Stimulated activated CD8-positive, alpha-beta memory T cell treated with anti-CD3 and anti-CD28 coated beads, Interleukin-7, amount 100 ng/mL, for 4 hours (primary cell): ENCODE measurements around the gene AKR1C1.
"Not testable (repeated sequence)": the region's sequence is repeated elsewhere in the genome, so short reads cannot be mapped to it uniquely, and the experiment has no call there.

Experiments
- DNase-seq, 2 donors: peaks; one replicate each; pipeline ENCODE4 v3.0.0-alpha.2; 2020; ENCODE audit warnings: low read depth in 2 of 2

The AKR1C1 gene

GRCh38 chr10:4962876-4963814, at the start of gene AKR1C1:
AKR1C1 (plus strand) TSS chr10:4963415; CDS start chr10:4963445, 30 bp downstream.
- DNase-seq: not testable (repeated sequence)

DNA sequence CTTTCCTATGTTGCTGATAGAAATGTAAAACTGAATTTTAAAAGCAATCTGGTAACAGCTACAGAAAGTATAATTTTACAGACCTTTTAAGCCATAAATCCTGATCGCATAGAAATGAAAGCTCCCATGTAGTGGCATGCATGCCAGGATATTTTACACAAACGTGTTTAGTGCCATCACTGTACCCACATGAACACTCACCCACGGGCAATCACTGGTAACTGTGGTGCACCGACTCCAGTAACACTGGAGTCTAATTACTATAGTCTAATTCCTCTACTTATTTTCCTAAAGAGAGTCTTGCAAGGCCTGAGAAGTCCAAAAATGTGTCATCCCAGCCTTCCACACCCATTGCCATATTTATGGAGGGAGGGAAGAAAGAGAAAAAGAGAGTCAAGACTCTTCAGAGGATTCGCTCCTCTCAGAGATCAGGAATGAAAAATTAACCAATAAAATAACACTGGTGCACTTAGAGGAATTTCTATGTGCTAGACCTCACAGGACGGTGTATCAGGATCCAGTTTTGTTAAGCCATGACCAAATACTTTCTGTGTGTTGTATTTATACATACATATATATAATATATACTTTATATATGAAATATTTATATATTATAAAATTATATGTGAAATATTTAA, 48.9 kb upstream of the AKR1C1 start:
- DNase-seq: no peak

DNA sequence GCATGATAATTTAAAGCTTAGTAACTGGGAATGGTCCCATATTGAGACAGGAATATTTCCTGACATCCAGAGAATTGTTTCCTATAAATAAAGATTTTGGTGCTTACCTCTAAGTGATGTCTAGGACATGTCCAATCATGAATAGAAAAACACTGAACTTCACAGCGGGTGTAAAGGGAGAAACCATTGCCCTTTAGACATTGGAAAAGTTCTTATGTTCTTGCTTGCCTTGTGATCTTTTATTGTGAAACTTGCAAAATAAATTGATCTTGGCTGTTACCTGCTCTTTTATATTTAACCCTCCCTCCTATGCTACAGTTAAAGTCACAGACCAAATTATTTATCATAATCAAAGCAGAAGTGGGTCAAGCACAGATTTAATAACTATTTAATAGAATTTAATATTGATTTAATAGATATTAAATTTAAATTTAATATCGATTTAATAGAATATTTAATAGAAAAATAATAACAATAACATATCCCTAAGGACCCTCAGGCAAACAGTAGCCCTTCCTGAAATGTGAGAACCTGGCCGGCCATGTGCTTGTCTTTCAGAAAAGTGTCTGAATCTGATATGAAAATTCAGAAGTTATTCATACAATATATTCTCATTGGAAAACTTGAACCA, 47.0 kb upstream of the AKR1C1 start:
- no peak for DNase-seq

DNA sequence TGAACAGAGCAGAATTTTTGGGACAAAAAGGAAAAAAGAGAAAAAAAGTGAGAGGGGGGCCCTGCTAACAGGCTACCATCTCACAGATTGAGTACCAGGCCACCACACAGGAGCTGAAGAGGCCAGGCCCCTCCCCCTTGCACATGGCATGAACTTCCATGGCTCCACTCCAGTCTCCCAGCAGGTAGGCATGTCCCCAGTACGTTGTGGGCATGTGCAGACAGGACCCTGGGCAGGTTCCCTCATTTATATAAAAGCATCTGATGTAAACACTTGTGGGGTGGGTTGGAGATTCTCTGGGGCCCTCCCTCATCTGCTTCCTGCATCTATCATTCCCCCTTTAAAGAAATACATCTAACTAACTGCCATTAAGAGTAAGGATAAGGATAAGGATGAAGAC, 45.0 kb upstream of the AKR1C1 start:
- DNase-seq: no peak

GRCh38 chr10:4924482-4924881, 38.7 kb upstream of the AKR1C1 start:
- DNase-seq: not testable (repeated sequence)

GRCh38 chr10:4926400-4926799, 36.8 kb upstream of the AKR1C1 start:
- no peak for DNase-seq

GRCh38 chr10:4931587-4931986, 31.6 kb upstream of the AKR1C1 start:
- no peak for DNase-seq

DNA sequence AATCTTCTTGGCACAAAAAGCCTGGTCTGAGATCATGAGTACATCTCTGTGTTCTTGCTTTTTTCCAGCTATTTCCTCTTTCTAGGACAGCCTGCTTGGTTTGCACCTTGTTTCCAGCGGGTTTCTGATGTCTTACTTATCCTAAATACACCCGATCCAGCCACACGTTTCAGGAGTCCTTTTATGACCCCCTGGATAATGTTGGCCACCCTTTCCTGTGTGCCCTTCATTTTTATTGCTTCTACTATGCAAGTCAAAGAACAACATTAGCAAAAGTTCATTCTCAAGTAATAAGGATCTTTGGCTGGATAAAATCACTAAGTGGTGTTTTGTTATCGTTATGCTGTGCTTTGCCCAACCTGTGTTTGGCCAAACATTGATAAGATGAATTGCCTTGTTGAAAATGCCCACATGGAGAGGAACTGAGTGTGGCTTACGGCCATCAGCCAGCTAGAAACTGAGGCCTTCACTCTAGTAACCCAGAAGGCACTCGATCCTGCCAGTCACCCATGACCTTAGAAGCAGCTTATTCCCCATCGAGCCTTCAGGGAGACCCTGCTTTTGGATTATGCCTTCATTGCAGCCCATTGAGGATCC, 28.7 kb upstream of the AKR1C1 start:
- DNase-seq: no peak

DNA sequence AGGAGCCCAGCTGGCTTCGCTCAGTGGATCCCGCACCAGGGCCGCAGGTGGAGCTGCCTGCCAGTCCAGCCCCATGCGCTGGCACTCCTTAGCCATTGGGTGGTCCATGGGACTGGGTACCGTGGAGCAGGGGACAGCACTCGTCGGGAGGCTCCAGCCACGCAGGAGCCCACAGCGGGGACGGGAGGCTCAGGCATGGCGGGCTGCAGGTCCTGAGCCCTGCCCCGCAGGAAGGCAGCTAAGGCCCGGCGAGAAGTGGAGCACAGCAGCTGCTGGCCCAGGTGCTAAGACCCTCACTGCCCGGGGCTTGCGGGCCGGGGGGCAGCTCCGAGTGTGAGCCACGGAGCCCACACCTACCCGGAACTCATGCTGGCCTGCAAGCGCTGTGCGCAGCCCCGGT, 25.9 kb upstream of the AKR1C1 start:
- no peak for DNase-seq

- DNase-seq: no peak
These were observed 23.8 kb upstream of the AKR1C1 start for GRCh38 chr10:4939224-4940072.

DNA sequence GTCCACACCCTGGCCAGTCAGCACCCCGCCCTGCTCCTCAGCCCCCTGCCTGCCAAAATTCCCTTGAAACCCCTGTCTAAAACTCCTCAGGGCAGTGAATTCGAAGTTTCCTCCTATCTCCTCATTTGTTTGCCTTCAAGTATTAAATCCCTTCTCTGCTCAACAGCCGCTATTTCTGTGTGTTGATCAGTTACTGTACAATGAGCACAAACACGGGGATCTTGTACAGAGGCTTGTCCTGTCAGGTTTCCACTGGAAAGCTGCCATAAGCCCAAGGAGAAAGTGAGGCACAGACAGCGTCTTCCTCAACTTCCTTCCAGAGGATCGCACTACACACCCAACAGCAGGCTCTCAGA, 23.2 kb upstream of the AKR1C1 start:
- not testable (repeated sequence) for DNase-seq

DNA sequence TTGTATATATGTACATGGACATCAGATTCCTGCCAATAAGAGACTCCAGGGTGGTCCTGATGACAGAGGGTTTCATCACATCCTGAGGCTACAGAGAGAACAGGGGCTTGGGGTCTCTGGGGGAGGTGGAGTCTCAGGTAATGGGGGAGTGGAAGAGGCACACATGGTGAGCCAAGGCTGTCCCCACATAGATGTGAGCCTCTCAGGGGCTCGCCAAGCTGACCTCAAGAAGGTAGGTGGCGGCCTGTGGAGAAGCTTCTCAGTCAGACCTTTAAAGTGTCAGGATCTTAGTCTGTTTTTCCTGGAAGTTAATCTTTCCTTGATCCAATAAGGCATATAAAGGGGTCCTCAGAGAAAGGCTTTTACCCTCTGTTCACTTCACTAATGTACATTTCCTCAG, 22.3 kb upstream of the AKR1C1 start:
- not testable (repeated sequence) for DNase-seq

DNA sequence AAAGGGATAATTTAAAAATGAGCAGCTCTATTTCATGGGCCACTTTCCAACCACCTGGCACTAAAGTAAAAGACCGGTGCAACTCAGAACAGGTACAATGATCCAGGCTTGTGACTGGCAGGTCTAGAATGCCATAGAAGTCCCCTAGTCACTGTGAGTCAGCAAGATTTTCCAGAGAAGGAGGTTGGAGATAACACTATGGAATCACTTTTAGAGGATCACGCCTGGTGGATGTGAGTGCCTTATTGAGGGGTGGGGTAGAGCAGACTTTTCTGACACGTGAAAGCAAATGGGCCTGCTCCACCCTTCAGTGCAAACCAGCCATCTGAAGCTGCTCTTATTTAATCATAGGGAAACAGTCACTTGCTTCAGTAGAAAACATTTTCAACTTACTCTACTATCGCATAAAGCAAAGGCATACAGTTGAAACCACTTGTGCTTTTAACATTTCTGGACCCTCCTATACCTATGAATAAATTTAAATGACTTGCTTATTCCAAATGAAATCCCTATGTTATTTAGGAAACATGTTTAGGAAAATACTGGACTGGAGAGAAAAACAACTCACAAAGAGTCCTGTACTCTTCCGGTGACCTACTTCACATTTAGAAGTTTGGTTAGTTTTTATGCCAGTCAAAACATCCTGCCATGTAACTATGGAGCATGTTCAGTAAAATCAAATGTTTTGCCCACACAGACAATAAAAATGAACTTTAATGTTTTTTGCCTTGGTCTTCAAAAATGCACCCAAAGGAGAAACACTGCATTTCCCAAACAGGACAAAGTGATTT, 21.5 kb upstream of the AKR1C1 start:
- DNase-seq: no peak

DNA sequence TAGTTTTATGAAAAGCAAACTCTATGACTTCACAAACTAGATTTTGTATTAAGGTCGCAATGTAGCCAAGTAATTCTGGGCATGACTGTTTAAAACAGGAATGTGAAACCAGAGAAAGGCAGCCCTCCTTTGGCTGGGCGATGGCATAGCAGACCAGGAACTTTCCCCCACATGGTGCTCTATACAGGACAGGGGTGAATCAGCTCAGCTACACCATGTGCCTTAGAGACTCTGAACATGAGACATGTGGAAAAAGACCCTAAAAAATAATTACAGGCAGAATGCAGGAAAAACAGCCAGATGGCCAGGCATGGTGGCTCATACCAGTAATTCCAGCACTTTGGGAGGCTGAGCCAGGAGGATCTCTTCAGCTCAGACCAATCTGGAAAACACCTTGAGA, 20.3 kb upstream of the AKR1C1 start:
- DNase-seq: not testable (repeated sequence)

DNA sequence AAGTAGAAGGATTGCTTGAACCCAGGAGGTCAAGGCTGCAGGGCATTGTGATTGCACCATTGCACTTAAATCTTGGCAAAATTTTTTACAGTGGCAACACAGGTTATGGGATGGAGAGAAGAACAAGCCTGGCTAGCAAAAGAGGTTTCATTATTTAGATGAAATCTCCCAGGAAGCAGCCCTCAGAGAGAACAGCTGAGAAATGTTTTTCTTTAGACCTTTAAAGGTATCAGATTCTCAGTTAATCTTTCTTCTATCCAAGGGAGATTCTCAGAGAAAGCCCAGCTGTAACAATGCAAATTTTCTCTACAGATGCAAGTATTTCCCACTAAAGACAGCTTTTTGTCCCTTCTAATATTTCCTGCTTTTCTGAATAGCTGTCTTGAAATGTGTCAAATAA, 19.8 kb upstream of the AKR1C1 start:
- not testable (repeated sequence) for DNase-seq

GRCh38 chr10:4943821-4944220, 19.4 kb upstream of the AKR1C1 start:
- no peak for DNase-seq

DNA sequence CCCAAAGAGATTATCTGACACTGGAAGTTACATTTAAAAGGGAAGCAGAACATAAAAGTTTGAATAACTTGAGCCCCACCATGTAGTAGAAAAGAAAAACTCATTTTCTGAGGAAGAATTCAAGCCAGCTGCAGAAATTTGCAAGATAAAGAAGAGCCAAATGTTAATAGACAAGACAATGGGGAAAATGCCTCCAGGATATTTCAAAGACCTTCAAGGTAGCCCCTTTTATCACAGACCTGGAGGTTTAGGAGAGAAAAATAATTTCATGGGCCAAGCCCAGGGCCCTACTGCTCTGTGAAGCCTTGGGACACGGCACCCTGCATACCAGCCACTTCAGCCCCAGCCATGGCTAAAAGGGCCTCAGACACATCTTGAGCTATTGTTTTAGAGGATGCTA, 18.4 kb upstream of the AKR1C1 start:
- DNase-seq: no peak

- no peak for DNase-seq
These were observed 17.2 kb upstream of the AKR1C1 start for GRCh38 chr10:4945766-4946717.

DNA sequence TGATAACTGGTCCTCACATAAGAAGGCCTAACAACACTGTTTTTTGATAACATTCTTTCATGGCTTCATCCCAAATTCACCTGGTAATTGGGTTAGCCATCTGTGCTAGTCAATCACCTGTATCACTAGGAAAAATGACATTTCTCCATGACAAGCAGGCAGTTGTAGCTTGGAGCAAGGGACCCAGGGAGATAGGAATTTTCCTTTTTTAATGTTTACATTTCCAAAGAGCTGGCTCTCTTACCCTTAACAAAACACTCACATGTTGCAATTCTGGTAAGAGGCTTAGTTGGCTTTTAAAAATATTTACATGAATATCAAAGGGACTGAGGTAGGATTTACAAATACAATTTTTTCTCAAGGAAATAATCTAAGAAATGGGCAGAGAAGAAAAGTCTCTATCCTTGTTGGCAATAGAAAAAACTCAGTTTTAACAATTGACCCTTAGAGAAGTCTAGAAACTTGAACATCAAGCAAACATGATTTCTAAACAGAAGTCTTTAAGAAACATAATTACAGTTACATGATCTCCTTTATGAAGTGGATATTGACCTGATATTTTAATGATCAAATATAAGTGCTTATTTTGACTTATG, 16.1 kb upstream of the AKR1C1 start:
- no peak for DNase-seq
